D721Med (cell line): Measurements from ENCODE around the gene FGF10.

ENCODE experiments used
- DNase-seq: peaks from one replicate; pipeline ENCODE4 v3.0.0; 2011; ENCODE audit warnings: low spot score; ENCODE audit not compliant: insufficient read length
- FAIRE-seq: peaks from 2 replicates; lab custom pipeline; 2011; peaks lifted over from hg19 to GRCh38; lab: Jason Lieb, UNC
- TF ChIP-seq, protein P1 (sequence below): IDR thresholded peaks from 2 replicates; pipeline ENCODE4 v1.5.1; 2012; ENCODE audit warnings: mild to moderate bottlenecking, control low read depth; ENCODE audit not compliant: insufficient read depth; ENCODE audit errors: missing control alignments

FGF10 gene

DNA sequence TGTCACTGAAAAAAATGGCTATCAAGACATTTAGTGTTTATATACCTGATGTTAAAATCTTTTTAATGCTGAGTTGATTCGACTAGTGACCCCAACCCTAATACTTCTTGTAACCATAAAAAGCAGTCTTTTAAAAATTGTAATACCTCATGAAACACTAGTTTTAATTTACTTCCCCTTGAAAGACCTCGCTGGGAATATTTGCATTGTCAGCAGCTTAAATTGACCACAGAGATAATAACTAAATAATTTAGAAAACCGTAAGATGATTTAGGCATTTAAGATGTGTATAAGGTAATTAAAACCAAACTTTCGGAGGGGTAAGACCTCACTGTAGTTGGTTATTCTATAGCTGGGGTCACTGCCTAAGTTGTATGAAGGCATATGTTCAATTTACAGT, 89.8 kb downstream of the FGF10 start:
- FAIRE-seq (no peak), DNase-seq (no peak)
- TF ChIP-seq, protein P1, sequence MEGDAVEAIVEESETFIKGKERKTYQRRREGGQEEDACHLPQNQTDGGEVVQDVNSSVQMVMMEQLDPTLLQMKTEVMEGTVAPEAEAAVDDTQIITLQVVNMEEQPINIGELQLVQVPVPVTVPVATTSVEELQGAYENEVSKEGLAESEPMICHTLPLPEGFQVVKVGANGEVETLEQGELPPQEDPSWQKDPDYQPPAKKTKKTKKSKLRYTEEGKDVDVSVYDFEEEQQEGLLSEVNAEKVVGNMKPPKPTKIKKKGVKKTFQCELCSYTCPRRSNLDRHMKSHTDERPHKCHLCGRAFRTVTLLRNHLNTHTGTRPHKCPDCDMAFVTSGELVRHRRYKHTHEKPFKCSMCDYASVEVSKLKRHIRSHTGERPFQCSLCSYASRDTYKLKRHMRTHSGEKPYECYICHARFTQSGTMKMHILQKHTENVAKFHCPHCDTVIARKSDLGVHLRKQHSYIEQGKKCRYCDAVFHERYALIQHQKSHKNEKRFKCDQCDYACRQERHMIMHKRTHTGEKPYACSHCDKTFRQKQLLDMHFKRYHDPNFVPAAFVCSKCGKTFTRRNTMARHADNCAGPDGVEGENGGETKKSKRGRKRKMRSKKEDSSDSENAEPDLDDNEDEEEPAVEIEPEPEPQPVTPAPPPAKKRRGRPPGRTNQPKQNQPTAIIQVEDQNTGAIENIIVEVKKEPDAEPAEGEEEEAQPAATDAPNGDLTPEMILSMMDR, result no peak

DNA sequence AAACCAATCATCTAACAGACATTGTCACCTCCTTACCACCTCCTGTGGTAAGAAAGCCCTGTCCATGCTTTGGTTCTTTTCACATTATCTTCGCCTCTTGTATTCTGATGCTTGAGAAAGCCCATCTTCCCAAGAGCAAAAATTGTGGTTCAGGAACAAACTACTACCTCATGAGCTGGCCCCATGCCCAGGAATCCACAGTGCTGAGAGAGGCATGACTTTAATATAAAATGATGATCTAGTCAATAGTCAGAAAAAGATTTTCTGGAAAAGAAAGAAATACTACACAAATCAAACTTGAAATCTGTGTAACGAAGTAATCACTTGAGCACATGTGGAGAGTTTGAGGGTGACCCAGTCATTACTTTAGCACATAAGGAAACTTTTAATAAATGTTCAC, 94.7 kb downstream of the FGF10 start:
- no peak for DNase-seq
- no peak for FAIRE-seq
- TF ChIP-seq, protein P1, result no peak

DNA sequence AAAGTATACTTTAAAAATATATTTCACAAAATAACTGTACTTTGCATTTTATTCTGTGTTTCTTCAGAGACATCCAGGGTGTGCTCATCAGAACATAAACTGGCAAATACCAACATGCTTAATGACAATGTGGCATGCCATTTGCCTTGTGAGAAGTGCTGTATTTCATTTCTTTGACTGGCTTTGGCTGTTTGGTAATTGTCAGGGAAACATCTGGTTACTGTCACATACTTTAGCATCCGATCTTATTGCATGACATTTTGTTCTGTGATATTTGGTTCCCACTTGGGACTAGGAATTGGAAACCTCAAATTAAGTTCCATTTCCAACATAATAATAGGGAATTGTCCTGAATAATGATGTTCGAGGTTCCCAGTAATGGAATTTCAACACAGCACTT, 96.5 kb downstream of the FGF10 start:
- TF ChIP-seq, protein P1, result no peak
- no peak for FAIRE-seq
- no peak for DNase-seq

DNA sequence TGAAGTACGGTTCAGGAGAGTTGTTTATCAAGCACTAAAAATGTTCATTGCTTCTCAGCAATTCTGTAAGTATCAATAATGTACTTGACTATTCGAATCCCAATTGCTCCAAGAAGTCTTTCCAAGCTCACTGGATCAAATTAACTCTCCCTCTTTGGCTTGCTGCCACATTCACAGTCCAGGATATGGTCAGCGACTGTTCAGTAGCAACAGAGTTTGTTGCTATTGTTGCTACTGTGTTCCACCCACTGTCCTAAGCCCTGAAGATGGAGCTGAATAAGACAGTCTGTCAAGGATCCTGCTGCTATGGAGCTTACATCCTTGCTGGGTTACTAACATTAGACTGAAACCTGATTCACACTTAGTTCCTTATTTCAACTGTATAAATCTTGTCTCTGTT, 110.8 kb downstream of the FGF10 start:
- TF ChIP-seq, protein P1, result no peak
- FAIRE-seq (no peak), DNase-seq (no peak)

DNA sequence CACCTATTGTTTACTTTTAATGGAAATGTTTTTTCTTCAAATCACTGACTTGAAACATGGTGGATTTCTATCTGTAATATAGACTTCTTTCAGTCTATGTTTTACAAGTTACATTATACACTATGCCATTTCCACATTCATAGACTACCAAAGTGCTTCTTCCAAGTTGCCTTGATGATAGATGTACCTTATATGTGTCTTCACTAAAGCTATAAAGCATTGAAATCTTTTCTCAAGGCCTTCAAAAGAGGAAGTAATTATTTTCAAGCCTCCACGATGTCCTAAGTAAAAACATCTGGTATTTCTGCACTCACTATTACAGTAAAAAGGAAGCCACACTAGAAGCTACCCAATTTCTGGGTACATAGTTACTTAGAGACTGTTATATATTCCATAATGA, 113.3 kb downstream of the FGF10 start:
- no peak for FAIRE-seq

DNA sequence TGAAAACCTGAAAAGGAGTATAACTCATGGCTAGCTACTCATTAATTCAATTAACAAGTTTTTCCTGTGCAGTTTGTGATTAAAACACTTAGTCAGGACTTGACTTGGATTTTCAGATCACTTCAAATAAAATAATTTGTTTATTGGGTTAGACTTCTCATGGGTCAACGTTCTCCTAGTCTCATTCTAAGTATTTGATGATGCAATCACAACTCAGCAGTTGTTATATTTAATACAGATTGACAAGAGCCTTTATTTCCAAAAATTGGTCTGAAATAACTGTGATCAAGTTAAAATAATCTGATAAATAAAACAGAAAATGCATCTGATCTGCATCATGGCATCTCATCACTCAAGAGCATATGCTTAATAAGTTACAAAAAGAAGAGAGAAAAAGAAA, 113.9 kb downstream of the FGF10 start:
- FAIRE-seq (no peak), DNase-seq (no peak)
- TF ChIP-seq, protein P1, result no peak

More for the DNA sequence above, 113.3 kb downstream of the FGF10 start:
- TF ChIP-seq, protein P1, result no peak
- no peak for DNase-seq

DNA sequence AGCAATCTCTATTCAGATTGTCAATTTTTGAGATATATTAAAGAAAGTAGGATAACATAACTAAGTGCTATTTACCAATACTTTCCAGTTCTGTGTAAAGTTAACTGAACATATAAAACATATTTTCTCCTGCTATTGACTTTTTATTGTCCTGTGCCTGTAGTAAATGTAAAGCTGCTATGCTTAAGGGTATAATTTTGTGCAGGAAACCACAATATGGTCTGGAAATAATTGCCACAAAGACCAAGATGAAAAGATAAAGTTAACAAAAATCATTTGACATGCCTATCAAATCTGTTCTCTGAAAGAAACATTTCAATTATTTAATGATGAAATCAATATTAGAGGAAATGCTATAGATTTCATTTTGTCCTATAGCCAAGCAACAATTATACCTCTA, 121.3 kb downstream of the FGF10 start:
- DNase-seq, result no peak
- FAIRE-seq, result no peak
- TF ChIP-seq, protein P1, result no peak
